HEK293 (cell line): ENCODE measurements around the gene ATRAID.

Experiments used
- CTCF ChIA-PET: fragments of 350-600 bp; formaldehyde crosslinking; extraction: SDS; loops from one replicate; lab custom pipeline; 2021; ENCODE audit warnings: antibody characterized with exemption; lab: Yijun Ruan, JAX
- POLR2A ChIA-PET: fragments of 300-600 bp; formaldehyde crosslinking; extraction: SDS; loops from one replicate; lab custom pipeline; 2020; ENCODE audit warnings: antibody characterized with exemption, inconsistent platforms; lab: Yijun Ruan, JAX
- H3K27ac ChIP-seq: fragments of 200-500 bp; sonication (Bioruptor generic); 2 replicates; pipeline ENCODE4 v1.5.1; 2014; ENCODE audit warnings: low read depth, low read length, control low read depth, inconsistent platforms; ENCODE audit errors: extremely low read depth
- H3K36me3 ChIP-seq, 2 experiments: fragments of 200-500 bp in 1 of 2; sonication (Bioruptor generic) in 1 of 2; 1 replicate in 1 of 2; 2 replicates in 1 of 2; pipeline ENCODE4 v1.5.1; 2014 to 2017; ENCODE audit warnings: inconsistent platforms in 2 of 2, low read length in 2 of 2; ENCODE audit not compliant: control insufficient read depth in 2 of 2, insufficient read depth in 1 of 2
- H3K4me1 ChIP-seq: fragments of 200-500 bp; sonication (Bioruptor generic); 2 replicates; pipeline ENCODE4 v1.5.1; 2014; ENCODE audit warnings: mild to moderate bottlenecking, low read length, inconsistent platforms; ENCODE audit not compliant: control insufficient read depth, insufficient read depth
- H3K4me3 ChIP-seq: 2 replicates; pipeline ENCODE4 v1.5.1; 2011; ENCODE audit warnings: low read depth, mild to moderate bottlenecking, control low read depth, low read length, moderate library complexity
- H3K9me3 ChIP-seq: fragments of 200-500 bp; sonication (Bioruptor generic); 2 replicates; pipeline ENCODE4 v1.5.1; 2014; ENCODE audit warnings: low read depth, low read length, inconsistent platforms; ENCODE audit not compliant: control insufficient read depth, insufficient read depth
- GFI1B ChIP-seq: fragments of 450-650 bp; formaldehyde crosslinking; IDR thresholded peaks from 2 replicates; pipeline ENCODE4 v1.5.1; 2016; ENCODE audit warnings: missing biosample characterization, missing genetic modification characterization
- SP7 ChIP-seq: fragments of 450-650 bp; formaldehyde crosslinking; IDR thresholded peaks from 2 replicates; pipeline ENCODE4 v1.5.1; 2016; ENCODE audit warnings: missing biosample characterization, missing genetic modification characterization
- WT1 ChIP-seq: fragments of 450-650 bp; formaldehyde crosslinking; IDR thresholded peaks from 2 replicates; pipeline ENCODE4 v1.5.1; 2016; ENCODE audit warnings: missing biosample characterization, missing genetic modification characterization
- ZBTB8A ChIP-seq: fragments of 450-650 bp; formaldehyde crosslinking; IDR thresholded peaks from 2 replicates; pipeline ENCODE4 v1.5.1; 2016; ENCODE audit warnings: missing biosample characterization, missing genetic modification characterization
- ZEB2 ChIP-seq: fragments of 450-650 bp; formaldehyde crosslinking; IDR thresholded peaks from 2 replicates; pipeline ENCODE4 v1.5.1; 2016; ENCODE audit warnings: missing biosample characterization, missing genetic modification characterization
- ZFP3 ChIP-seq: fragments of 450-650 bp; formaldehyde crosslinking; IDR thresholded peaks from 2 replicates; pipeline ENCODE4 v1.5.1; 2016; ENCODE audit warnings: low read depth, missing biosample characterization, missing genetic modification characterization
- ZFP41 ChIP-seq: fragments of 450-650 bp; formaldehyde crosslinking; IDR thresholded peaks from 2 replicates; pipeline ENCODE4 v1.5.1; 2016; ENCODE audit warnings: missing biosample characterization, missing genetic modification characterization, borderline replicate concordance
- ZNF169 ChIP-seq: fragments of 450-650 bp; formaldehyde crosslinking; IDR thresholded peaks from 2 replicates; pipeline ENCODE4 v1.5.1; 2016; ENCODE audit warnings: missing biosample characterization, missing genetic modification characterization
- ZNF341 ChIP-seq: fragments of 450-650 bp; formaldehyde crosslinking; IDR thresholded peaks from 2 replicates; pipeline ENCODE4; 2016; ENCODE audit warnings: low read depth, missing biosample characterization, missing genetic modification characterization
- ZNF530 ChIP-seq: fragments of 450-650 bp; formaldehyde crosslinking; IDR thresholded peaks from 2 replicates; pipeline ENCODE4 v1.5.1; 2016; ENCODE audit warnings: low read depth, missing biosample characterization, missing genetic modification characterization
- ZNF558 ChIP-seq: fragments of 450-650 bp; formaldehyde crosslinking; IDR thresholded peaks from 2 replicates; pipeline ENCODE4 v1.5.1; 2016; ENCODE audit warnings: missing biosample characterization, missing genetic modification characterization
- ZNF654 ChIP-seq: fragments of 450-650 bp; formaldehyde crosslinking; IDR thresholded peaks from 2 replicates; pipeline ENCODE4 v1.5.1; 2016; ENCODE audit warnings: low read depth, missing biosample characterization, missing genetic modification characterization
- ZNF664 ChIP-seq: fragments of 450-650 bp; formaldehyde crosslinking; IDR thresholded peaks from 2 replicates; pipeline ENCODE4 v1.5.1; 2016; ENCODE audit warnings: missing biosample characterization, missing genetic modification characterization
- ZNF776 ChIP-seq: fragments of 450-650 bp; formaldehyde crosslinking; IDR thresholded peaks from 2 replicates; pipeline ENCODE4 v1.5.0; 2017; ENCODE audit warnings: missing biosample characterization, missing genetic modification characterization, borderline replicate concordance
- ZNF843 ChIP-seq: fragments of 450-650 bp; formaldehyde crosslinking; IDR thresholded peaks from 2 replicates; pipeline ENCODE4 v1.5.1; 2016; ENCODE audit warnings: missing biosample characterization, missing genetic modification characterization
- TF ChIP-seq, protein P1 (sequence below): fragments of 450-650 bp; IDR thresholded peaks from 2 replicates; pipeline ENCODE4 v1.5.1; 2018; ENCODE audit warnings: missing biosample characterization, mild to moderate bottlenecking, missing genetic modification characterization
- TF ChIP-seq, protein P2 (sequence below): fragments of 450-650 bp; formaldehyde crosslinking; IDR thresholded peaks from 2 replicates; pipeline ENCODE4 v1.5.1; 2016; ENCODE audit warnings: missing biosample characterization, missing genetic modification characterization, low read depth
- TF ChIP-seq, protein P3 (sequence below): fragments of 450-650 bp; formaldehyde crosslinking; IDR thresholded peaks from 2 replicates; pipeline ENCODE4 v1.5.1; 2017; ENCODE audit warnings: missing biosample characterization, missing genetic modification characterization
- TF ChIP-seq, protein P4 (sequence below): fragments of 450-650 bp; formaldehyde crosslinking; IDR thresholded peaks from 2 replicates; pipeline ENCODE4 v1.5.1; 2017; ENCODE audit warnings: missing biosample characterization, missing genetic modification characterization

The ATRAID gene

DNA sequence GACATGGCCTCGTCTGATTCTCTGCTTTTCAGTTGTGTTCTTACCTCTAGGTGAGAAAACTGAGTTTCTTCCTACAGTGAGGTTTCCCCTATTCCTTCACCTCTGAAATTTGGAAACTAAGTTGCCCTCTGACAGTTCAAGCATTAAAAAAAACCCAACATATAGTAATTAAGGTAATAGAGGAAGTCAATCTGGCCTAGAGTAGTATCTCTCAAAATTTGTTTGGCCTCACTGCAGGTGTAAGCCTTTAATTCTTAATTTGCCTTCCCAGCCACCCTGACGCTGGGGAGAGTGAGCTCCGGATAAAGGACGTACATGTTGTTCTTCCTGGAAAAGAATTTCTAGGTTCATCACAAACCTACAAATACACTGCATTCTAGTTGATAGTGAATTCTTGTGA, 6.8 kb downstream of the ATRAID start:
- Histone ChIP-seq H3K36me3 (peaks cover 26 to 87% of the 10 kb centered on the region in 2 experiments), H3K27ac (no peak overlapping the region), H3K4me3 (no peak overlapping the region), H3K4me1 (no peaks in the 10 kb centered on the region; the same call in 1 of the 2 replicates), H3K9me3 (no peaks in the 10 kb centered on the region)
- TF ChIP-seq ZEB2 (tag by site-specific recombination) (no peak), ZBTB8A (tag by site-specific recombination) (no peak), ZNF341 (tag by site-specific recombination) (no peak), ZNF776 (no peak), WT1 (tag by site-specific recombination) (no peak)
- ChIA-PET CTCF (interaction anchor here (0.5 to 2.8 kb wide), 4 partner anchors 47 to 132 kb away, joined by 3 to 8 read pairs (median 6); no protein-coding TSS in a partner anchor), POLR2A (interaction anchor here (0.7 kb wide), 1 partner anchor 125 kb away, joined by 5 read pairs; no protein-coding TSS in a partner anchor)

DNA sequence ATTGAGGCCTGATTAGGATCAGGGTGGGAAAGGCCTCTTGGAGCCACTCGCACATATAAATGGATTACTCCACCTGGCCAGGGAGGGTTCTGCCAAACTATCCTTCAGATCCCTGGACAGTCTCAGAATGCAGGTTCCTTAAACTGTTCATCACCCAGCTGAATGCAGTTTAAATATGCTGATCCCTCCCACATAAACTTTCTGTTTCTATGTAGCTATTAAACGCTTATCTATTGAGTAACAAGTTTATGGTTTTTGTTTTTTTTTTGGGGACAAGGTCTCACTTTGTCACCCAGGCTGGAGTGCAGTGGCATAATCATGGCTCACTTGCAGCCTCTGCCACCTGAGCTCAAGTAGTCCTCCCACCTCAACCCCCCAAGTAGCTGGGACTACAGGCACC, 7.2 kb downstream of the ATRAID start:
- CTCF ChIA-PET, result interaction anchor here (0.7 to 2.8 kb wide), 3 partner anchors 9 to 84 kb away, joined by 3 to 8 read pairs (median 4); no protein-coding TSS in a partner anchor
- no peak overlapping the region for H3K4me3 ChIP-seq
- no peak for TF ChIP-seq ZNF530 (tag by site-specific recombination)
- TF ChIP-seq, protein P1, sequence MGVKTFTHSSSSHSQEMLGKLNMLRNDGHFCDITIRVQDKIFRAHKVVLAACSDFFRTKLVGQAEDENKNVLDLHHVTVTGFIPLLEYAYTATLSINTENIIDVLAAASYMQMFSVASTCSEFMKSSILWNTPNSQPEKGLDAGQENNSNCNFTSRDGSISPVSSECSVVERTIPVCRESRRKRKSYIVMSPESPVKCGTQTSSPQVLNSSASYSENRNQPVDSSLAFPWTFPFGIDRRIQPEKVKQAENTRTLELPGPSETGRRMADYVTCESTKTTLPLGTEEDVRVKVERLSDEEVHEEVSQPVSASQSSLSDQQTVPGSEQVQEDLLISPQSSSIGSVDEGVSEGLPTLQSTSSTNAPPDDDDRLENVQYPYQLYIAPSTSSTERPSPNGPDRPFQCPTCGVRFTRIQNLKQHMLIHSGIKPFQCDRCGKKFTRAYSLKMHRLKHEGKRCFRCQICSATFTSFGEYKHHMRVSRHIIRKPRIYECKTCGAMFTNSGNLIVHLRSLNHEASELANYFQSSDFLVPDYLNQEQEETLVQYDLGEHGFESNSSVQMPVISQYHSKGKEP (tag by site-specific recombination), result no peak
- no peak for TF ChIP-seq ZNF654 (tag by site-specific recombination)
- TF ChIP-seq ZNF169 (tag by site-specific recombination), result no peak
- no peak for TF ChIP-seq ZFP3 (tag by site-specific recombination)
- TF ChIP-seq, protein P2, sequence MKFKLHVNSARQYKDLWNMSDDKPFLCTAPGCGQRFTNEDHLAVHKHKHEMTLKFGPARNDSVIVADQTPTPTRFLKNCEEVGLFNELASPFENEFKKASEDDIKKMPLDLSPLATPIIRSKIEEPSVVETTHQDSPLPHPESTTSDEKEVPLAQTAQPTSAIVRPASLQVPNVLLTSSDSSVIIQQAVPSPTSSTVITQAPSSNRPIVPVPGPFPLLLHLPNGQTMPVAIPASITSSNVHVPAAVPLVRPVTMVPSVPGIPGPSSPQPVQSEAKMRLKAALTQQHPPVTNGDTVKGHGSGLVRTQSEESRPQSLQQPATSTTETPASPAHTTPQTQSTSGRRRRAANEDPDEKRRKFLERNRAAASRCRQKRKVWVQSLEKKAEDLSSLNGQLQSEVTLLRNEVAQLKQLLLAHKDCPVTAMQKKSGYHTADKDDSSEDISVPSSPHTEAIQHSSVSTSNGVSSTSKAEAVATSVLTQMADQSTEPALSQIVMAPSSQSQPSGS (tag by site-specific recombination), result no peak
- TF ChIP-seq ZFP41 (tag by site-specific recombination), result no peak
- TF ChIP-seq WT1 (tag by site-specific recombination), result no peak
- TF ChIP-seq GFI1B (tag by site-specific recombination), result no peak
- TF ChIP-seq ZNF664 (tag by site-specific recombination), result no peak
- TF ChIP-seq ZNF558 (tag by site-specific recombination), result no peak
- TF ChIP-seq, protein P3, sequence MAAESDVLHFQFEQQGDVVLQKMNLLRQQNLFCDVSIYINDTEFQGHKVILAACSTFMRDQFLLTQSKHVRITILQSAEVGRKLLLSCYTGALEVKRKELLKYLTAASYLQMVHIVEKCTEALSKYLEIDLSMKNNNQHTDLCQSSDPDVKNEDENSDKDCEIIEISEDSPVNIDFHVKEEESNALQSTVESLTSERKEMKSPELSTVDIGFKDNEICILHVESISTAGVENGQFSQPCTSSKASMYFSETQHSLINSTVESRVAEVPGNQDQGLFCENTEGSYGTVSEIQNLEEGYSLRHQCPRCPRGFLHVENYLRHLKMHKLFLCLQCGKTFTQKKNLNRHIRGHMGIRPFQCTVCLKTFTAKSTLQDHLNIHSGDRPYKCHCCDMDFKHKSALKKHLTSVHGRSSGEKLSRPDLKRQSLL, result no peak
- no peak for TF ChIP-seq ZNF843 (tag by site-specific recombination)
- no peak for TF ChIP-seq SP7
- TF ChIP-seq, protein P4, sequence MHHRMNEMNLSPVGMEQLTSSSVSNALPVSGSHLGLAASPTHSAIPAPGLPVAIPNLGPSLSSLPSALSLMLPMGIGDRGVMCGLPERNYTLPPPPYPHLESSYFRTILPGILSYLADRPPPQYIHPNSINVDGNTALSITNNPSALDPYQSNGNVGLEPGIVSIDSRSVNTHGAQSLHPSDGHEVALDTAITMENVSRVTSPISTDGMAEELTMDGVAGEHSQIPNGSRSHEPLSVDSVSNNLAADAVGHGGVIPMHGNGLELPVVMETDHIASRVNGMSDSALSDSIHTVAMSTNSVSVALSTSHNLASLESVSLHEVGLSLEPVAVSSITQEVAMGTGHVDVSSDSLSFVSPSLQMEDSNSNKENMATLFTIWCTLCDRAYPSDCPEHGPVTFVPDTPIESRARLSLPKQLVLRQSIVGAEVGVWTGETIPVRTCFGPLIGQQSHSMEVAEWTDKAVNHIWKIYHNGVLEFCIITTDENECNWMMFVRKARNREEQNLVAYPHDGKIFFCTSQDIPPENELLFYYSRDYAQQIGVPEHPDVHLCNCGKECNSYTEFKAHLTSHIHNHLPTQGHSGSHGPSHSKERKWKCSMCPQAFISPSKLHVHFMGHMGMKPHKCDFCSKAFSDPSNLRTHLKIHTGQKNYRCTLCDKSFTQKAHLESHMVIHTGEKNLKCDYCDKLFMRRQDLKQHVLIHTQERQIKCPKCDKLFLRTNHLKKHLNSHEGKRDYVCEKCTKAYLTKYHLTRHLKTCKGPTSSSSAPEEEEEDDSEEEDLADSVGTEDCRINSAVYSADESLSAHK, result no peak
- TF ChIP-seq, all 188 proteins: peak for 0
- peaks cover 21 to 88% of the 10 kb centered on the region in 2 experiments for H3K36me3 ChIP-seq
- H3K9me3 ChIP-seq, result no peaks in the 10 kb centered on the region
- no peaks in the 10 kb centered on the region; the same call in 1 of the 2 replicates for H3K4me1 ChIP-seq
- H3K27ac ChIP-seq, result no peak overlapping the region
- POLR2A ChIA-PET, result interaction anchor here (0.5 to 0.7 kb wide), 2 partner anchors 126 to 153 kb away, joined by 5 to 6 read pairs; no protein-coding TSS in a partner anchor
